ENCODE results near the gene NSDHL.
"Not testable (repeated sequence)": the region's sequence is repeated elsewhere in the genome, so short reads cannot be mapped to it uniquely, and the experiment has no call there.

The NSDHL gene

DNA sequence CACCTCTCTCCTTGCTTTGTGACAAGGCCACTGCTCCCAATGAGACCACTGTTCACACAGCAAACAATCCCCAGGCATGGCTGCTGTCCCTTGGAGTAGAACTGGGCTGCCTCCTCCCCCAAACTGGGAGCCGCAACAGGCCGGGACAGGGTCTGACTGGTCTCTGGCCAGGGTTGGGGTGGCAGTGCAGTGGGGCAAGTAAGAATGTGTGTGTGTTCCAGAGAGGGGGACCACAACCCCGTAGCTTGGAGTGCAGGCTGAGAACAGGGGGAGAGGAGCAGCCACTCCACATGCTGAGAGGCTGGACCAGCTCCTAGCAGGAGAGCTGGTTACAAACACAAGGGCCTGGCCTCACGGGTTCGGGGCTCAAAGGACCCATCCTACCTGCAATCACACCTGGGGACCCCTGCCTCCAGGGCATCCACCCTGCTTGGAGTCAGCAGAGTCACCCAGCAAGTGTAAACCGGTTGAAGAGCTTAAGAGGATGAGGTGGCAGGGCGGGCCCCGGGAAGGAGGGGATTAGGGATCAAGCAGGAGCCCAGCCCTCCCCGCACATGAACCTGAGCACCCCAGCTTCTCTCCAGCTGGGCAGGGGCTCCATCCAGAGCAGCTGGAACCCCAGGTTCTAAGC, 63.2 kb downstream of the NSDHL start:
- DNase-seq (ENCODE audit: low spot score), result no peak

- no peak for DNase-seq (ENCODE audit: low spot score)
These were observed 64.3 kb downstream of the NSDHL start for GRCh38 chrX:152895121-152895520.

DNA sequence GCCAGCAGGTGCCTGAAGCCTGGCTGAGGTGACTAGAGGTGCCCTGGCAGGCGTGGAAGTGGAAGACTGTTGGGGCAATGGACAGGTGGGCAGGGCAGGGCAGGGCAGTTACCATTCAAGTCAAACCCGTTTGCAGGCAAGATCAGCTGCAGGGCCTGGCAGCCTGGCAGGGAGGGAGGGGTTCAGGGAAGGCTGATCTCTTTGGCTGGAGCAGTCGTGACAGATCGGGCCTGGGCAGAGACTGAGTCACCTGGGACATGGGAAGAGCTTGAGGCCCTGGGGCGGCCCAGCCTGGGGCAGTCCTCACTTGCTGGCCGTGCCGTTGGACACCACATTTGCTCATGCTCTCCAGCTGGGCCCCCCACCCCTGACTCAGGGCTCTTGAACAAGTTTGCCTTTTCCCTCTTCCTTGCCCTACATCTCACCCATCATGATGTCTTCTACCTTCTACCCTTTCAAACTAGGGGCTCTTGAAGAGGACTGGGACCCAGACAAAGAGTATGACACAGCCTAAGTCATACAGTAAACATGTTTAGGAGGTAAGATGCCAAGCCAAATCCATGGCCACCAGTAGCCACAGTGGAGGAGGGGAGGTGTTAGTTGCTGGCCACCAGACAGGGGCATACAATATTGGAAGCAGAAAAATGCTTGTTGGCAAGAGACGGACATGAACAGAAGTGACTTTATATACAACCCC, 65.0 kb downstream of the NSDHL start:
- DNase-seq (ENCODE audit: low spot score), result no peak

- DNase-seq (ENCODE audit: low spot score), result no peak
These were observed 65.6 kb downstream of the NSDHL start for GRCh38 chrX:152896450-152896849.

- no peak for DNase-seq (ENCODE audit: low spot score)
These were observed 66.6 kb downstream of the NSDHL start, which contains the start of gene ZNF185 for GRCh38 chrX:152897222-152898131. Gene ZNF185, plus strand, starts transcription at chrX:152898067. Its CDS starts 16,423 bp downstream, at chrX:152914490.

DNA sequence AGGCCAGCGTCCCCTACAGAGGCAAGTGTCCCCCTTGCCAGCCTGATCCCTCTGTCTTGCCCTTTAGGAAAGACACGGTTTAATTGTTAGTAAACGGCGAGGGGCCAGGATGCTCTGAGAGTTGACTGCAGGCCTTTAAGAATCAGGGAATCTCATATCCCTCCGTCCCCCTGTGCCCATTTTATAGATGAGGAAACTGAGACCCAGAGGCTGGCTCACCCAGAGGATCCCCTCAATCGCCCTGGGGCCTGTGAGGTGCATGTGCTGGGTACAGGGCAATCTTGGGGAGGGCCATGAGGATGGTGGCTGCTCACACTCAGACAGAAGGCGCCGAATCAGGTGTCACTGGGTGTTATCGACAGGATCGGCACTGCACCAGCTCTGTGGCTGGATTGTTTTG, 67.6 kb downstream of the NSDHL start:
- DNase-seq (ENCODE audit: low spot score), result no peak

- DNase-seq (ENCODE audit: low spot score), result no peak
These were observed 68.4 kb downstream of the NSDHL start for GRCh38 chrX:152899111-152899873.

GRCh38 chrX:152899874-152900719, 69.2 kb downstream of the NSDHL start:
- DNase-seq (ENCODE audit: low spot score), result no peak

GRCh38 chrX:152900937-152901445, 70.1 kb downstream of the NSDHL start:
- no peak for DNase-seq (ENCODE audit: low spot score)

GRCh38 chrX:152901816-152902501, 71.1 kb downstream of the NSDHL start:
- no peak for DNase-seq (ENCODE audit: low spot score)

DNA sequence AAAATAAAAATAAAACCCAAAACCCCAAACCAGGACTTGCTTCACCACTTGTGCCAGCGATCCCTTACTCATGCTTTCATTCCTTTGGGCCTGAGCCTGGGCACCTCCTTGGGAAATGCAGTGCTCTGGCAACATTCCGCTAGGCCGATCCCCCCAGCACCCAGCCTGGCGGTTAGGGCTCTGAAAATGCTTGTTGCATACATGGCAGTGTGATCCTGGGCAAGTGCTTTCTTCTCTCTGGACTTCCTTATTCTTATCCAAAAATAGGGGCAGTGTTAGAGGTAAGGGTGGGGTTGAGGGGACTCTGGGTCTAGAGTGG, 71.6 kb downstream of the NSDHL start:
- DNase-seq (ENCODE audit: low spot score), result no peak

- no peak for DNase-seq (ENCODE audit: low spot score)
These were observed 72.7 kb downstream of the NSDHL start for GRCh38 chrX:152903589-152903988.

GRCh38 chrX:152904151-152905080, 73.6 kb downstream of the NSDHL start:
- DNase-seq (ENCODE audit: low spot score), result peak; percentile 61

GRCh38 chrX:152905081-152905420, 74.2 kb downstream of the NSDHL start:
- peak; percentile 33 for DNase-seq (ENCODE audit: low spot score)

GRCh38 chrX:152907084-152907651, 76.3 kb downstream of the NSDHL start:
- peak; percentile 71 for DNase-seq (ENCODE audit: low spot score)

GRCh38 chrX:152908486-152908885, 77.6 kb downstream of the NSDHL start:
- DNase-seq (ENCODE audit: low spot score), result no peak

- DNase-seq (ENCODE audit: low spot score), result not testable (repeated sequence)
These were observed 79.2 kb downstream of the NSDHL start for GRCh38 chrX:152910018-152910417.

DNA sequence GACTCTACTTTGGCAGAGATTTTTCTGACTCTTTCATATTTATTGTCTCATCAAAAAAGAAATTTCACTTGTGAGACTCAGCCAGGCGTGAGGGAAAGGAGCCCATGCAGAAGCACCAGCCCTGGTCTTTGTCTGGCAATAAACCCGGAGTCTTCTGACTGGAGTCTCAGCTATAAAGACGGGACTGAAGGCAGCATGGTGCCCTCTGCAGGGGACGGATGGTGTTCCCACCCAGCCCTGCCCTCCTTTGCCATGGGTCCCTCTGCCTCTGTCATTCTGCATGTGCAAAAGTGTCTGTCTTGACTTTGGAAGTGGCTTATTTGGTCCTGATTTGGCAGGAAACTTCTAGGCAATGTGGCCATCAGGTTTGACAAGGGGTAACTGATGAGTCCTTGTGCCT, 81.2 kb downstream of the NSDHL start:
- no peak for DNase-seq (ENCODE audit: low spot score)

DNA sequence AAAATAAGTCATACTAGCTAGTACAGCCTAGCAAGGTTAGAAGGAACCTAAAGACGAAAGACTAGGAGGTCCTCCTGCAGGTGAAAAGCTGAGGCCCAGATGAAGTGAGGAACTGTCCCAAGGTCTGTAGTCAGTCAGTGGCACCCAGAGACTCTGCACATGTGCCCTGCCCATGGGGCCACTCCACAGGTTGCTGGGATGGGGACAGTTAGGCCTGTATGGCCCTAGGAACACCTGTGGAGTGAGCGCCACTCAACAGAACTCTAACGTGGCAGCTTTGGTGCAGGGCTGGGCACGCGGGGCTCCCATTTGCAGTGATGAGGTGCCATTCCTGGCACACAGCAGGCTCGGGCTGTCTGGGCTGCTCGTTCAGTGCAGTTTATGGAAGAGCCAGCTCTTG, 81.8 kb downstream of the NSDHL start:
- no peak for DNase-seq (ENCODE audit: low spot score)

Measured in SK-N-DZ (cell line).